PC-3 (cell line): ENCODE results near the gene USP2. TPM values are rescaled to one million over a fixed set of nuclear protein-coding genes. Genes with fewer than 3 reads are reported as not detected.

ENCODE experiments used
- ATAC-seq: fragments of 200-7000 bp; cut with Tn5 transposase; 2 replicates; pipeline ENCODE4 v1.9.1; 2020; ENCODE audit warnings: mild to moderate bottlenecking, moderate library complexity
- BruUV-seq: library from RNA; stranded (reverse); fragments of 400-500 nt; replicated peaks from 2 replicates; lab custom pipeline; 2021; lab: Mats Ljungman, UMichigan
- CTCF ChIA-PET: fragments of 300-600 bp; sonication (Branson Sonifier 250); formaldehyde crosslinking; loops from one replicate; lab custom pipeline; 2022; ENCODE audit warnings: antibody characterized with exemption; lab: Charles Lee
- POLR2A ChIA-PET: fragments of 300-600 bp; sonication (Branson Sonifier 250); formaldehyde crosslinking; loops from one replicate; lab custom pipeline; 2022; ENCODE audit warnings: antibody characterized with exemption; ENCODE audit not compliant: unreplicated experiment; lab: Charles Lee
- DNase-seq: peaks from one replicate; pipeline ENCODE4 v3.0.0-alpha.2; 2015
- H2AFZ ChIP-seq: fragments of 300-600 bp; sonication (generic); 2 replicates; pipeline ENCODE4 v1.6.0; 2016; ENCODE audit warnings: antibody characterized with exemption, low read length
- H3F3A ChIP-seq: fragments of 300-600 bp; sonication (generic); one replicate; pipeline ENCODE4 v1.6.0; 2017; ENCODE audit warnings: antibody characterized with exemption, low read length, control low read depth, mild to moderate bottlenecking; ENCODE audit not compliant: unreplicated experiment
- H3K27ac ChIP-seq: fragments of 300-600 bp; sonication (generic); 2 replicates; pipeline ENCODE4 v1.5.1; 2016; ENCODE audit warnings: mild to moderate bottlenecking, low read length
- H3K27me3 ChIP-seq: fragments of 300-600 bp; sonication (generic); 2 replicates; pipeline ENCODE4 v1.6.1; 2016; ENCODE audit warnings: low read length, mixed read lengths
- H3K36me3 ChIP-seq: fragments of 300-600 bp; sonication (generic); 2 replicates; pipeline ENCODE4 v1.6.1; 2016; ENCODE audit warnings: low read depth, mixed run types, low read length, mixed read lengths
- H3K4me1 ChIP-seq: fragments of 300-600 bp; sonication (generic); 2 replicates; pipeline ENCODE4 v1.5.1; 2016; ENCODE audit warnings: low read length; ENCODE audit not compliant: insufficient read depth
- H3K4me2 ChIP-seq: fragments of 300-600 bp; sonication (generic); 2 replicates; pipeline ENCODE4 v1.6.0; 2016; ENCODE audit warnings: low read length
- H3K4me3 ChIP-seq: fragments of 300-600 bp; sonication (generic); 2 replicates; pipeline ENCODE4 v1.5.1; 2016; ENCODE audit warnings: mild to moderate bottlenecking, low read length, mixed read lengths
- H3K79me2 ChIP-seq: fragments of 300-600 bp; sonication (generic); 2 replicates; pipeline ENCODE4 v1.6.1; 2017; ENCODE audit warnings: low read length, mixed read lengths
- H3K9ac ChIP-seq: fragments of 300-600 bp; sonication (generic); 2 replicates; pipeline ENCODE4 v1.6.0; 2016; ENCODE audit warnings: mild to moderate bottlenecking, low read length
- H3K9me2 ChIP-seq: fragments of 300-600 bp; sonication (generic); replicated peaks from 2 replicates; pipeline ENCODE4 v1.6.1; 2016; ENCODE audit warnings: mixed run types, low read length, mixed read lengths
- H3K9me3 ChIP-seq: fragments of 300-600 bp; sonication (generic); 2 replicates; pipeline ENCODE4 v1.6.1; 2016; ENCODE audit warnings: low read length, mixed read lengths
- H4K20me1 ChIP-seq: fragments of 300-600 bp; sonication (generic); 2 replicates; pipeline ENCODE4 v1.6.1; 2016; ENCODE audit warnings: low read length, mixed read lengths
- CTCF ChIP-seq: fragments of 300-600 bp; sonication (generic); conservative IDR thresholded peaks from 2 replicates; pipeline ENCODE4 v1.5.1; 2017; ENCODE audit warnings: antibody characterized with exemption, low read depth, mild to moderate bottlenecking, low read length
- EZH2 ChIP-seq: fragments of 300-600 bp; sonication (generic); IDR thresholded peaks from one replicate; pipeline ENCODE4 v1.6.1; 2017; ENCODE audit warnings: antibody characterized with exemption, mild to moderate bottlenecking, low read length; ENCODE audit not compliant: unreplicated experiment
- EZH2phosphoT487 ChIP-seq: fragments of 300-600 bp; sonication (generic); IDR thresholded peaks from 2 replicates; pipeline ENCODE4 v1.6.1; 2018; ENCODE audit warnings: mild to moderate bottlenecking, antibody characterized with exemption, low read length, borderline replicate concordance
- intact Hi-C: fragments of 100-400 bp; cut with micrococcal nuclease; formaldehyde crosslinking; loops from 2 replicates; pipeline ENCODE4 v1.9.0; 2023
- total RNA-seq: library from RNA; depleted of rRNA; stranded (reverse); fragments of >200 nt; gene quantifications from 2 replicates; pipeline ENCODE4 v1.2.3, GENCODE V29; 2014

Gene USP2
- total RNA-seq, 1 experiment from 2014 or later = 1.8 TPM

DNA sequence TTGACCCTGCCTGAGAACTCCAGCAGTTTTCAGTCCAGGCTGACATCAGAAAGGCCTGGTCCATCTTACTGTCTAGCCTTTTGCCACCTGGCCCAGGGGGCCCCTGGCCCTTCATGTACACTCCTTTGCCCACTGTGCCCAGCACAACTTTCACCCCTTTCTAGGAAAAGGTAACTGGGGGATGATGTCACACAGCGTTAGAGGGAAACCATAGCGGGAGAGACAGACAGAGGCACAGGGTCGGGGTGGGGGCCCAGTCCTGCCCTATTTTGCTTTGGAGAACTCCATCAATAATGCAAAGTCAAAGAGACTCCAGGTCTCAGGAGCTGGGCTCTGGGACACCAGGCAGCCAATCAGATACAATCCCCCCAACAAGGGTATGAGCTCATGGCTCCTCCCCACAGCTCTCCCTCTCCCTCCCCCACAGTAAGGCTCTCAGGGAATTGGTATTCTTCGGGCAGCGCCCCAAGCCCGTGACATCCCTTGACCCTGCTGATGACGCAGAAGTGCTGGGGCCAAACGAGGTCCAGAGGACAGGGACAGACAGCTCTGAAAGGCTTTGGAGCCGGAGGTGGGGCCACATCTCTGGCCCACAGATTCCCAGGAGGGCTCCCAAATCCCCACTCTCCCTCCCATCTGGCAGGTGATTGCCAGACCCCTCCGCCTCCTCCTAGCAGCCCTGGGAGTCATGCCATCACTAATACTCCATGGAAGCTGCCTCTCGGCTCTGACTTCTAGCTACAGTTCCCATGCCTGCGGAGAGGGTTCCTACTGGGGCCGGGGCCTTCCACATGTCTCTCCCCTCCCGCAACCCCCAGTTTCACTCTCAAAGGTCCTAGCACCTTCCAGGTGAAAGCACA, 5.9 kb downstream of the USP2 start:
- POLR2A ChIA-PET = no interaction called here

GRCh38 chr11:119374632-119375336, 6.7 kb downstream of the USP2 start:
- ChIA-PET CTCF (interaction anchor here (0.6 to 2.1 kb wide), 6 partner anchors 14 to 100 kb away, joined by 3 to 28 read pairs (median 9); partner anchors contain the start of gene C1QTNF5), POLR2A (no interaction called here)
- Histone ChIP-seq H3K36me3 (no peaks in the 10 kb centered on the region), H3K4me2 (no peak overlapping the region), H3K4me3 (no peak overlapping the region), H3K9ac (no peak overlapping the region), H3K79me2 (no peaks in the 10 kb centered on the region), H2AFZ (no peak overlapping the region), H3F3A (no peaks in the 10 kb centered on the region), H3K27ac (no peak overlapping the region), H3K4me1 (peaks cover 10% of the 10 kb centered on the region), H4K20me1 (no peaks in the 10 kb centered on the region), H3K27me3 (no peaks in the 10 kb centered on the region), H3K9me2 (no peaks in the 10 kb centered on the region), H3K9me3 (no peaks in the 10 kb centered on the region)
- ATAC-seq (no peak), DNase-seq (no peak)
- no TSS peak for BruUV-seq
- intact Hi-C loops = loop anchor here (1.0 kb wide), 2 partner anchors 18 to 36 kb away; no protein-coding TSS in a partner anchor
- TF ChIP-seq EZH2phosphoT487 (no peak), EZH2 (no peak), CTCF (no peak)

More for the DNA sequence above, 5.9 kb downstream of the USP2 start:
- Histone ChIP-seq H3K27ac (no peak overlapping the region), H3K9me3 (no peaks in the 10 kb centered on the region), H3K36me3 (no peaks in the 10 kb centered on the region), H3K9me2 (no peaks in the 10 kb centered on the region), H2AFZ (no peak overlapping the region), H3F3A (no peaks in the 10 kb centered on the region), H3K4me1 (peaks cover 14% of the 10 kb centered on the region), H3K4me2 (no peak overlapping the region), H3K4me3 (no peak overlapping the region), H4K20me1 (no peaks in the 10 kb centered on the region), H3K79me2 (no peaks in the 10 kb centered on the region), H3K9ac (no peak overlapping the region), H3K27me3 (no peaks in the 10 kb centered on the region)
- intact Hi-C loops = no loop called here
- CTCF ChIA-PET = interaction anchor here (2.1 kb wide), 1 partner anchor 19 kb away, joined by 15 read pairs; no protein-coding TSS in a partner anchor
- no peak for ATAC-seq
- no peak for DNase-seq
- no TSS peak for BruUV-seq
- no peak for TF ChIP-seq CTCF
- no peak for TF ChIP-seq EZH2
- no peak for TF ChIP-seq EZH2phosphoT487
